ENCODE measurements around the gene KDM6B. TPM values are rescaled to one million over a fixed set of nuclear protein-coding genes. Genes with fewer than 3 reads are reported as not detected.
"Not testable (repeated sequence)": the region's sequence is repeated elsewhere in the genome, so short reads cannot be mapped to it uniquely, and the experiment has no call there.

The KDM6B gene
- 1.0 and 3.5 TPM in 2 replicates for total RNA-seq

- DNase-seq (ENCODE audit: low read depth in 2 of 2), result peak; percentile 75 to 92
Measured at GRCh38 chr17:7833795-7834541, at the start of gene KDM6B. TSS of gene KDM6B (plus strand) at chr17:7834217. CDS start at chr17:7845555, 11,338 bp downstream.

GRCh38 chr17:7786866-7787265, 47.2 kb upstream of the KDM6B start:
- DNase-seq (ENCODE audit: low read depth in 2 of 2), result no peak

GRCh38 chr17:7789131-7789530, 44.9 kb upstream of the KDM6B start:
- no peak for DNase-seq (ENCODE audit: low read depth in 2 of 2)

- DNase-seq (ENCODE audit: low read depth in 2 of 2), result no peak
Measured at GRCh38 chr17:7790150-7790549, 43.9 kb upstream of the KDM6B start.

GRCh38 chr17:7792611-7793010, 41.4 kb upstream of the KDM6B start:
- no peak for DNase-seq (ENCODE audit: low read depth in 2 of 2)

DNA sequence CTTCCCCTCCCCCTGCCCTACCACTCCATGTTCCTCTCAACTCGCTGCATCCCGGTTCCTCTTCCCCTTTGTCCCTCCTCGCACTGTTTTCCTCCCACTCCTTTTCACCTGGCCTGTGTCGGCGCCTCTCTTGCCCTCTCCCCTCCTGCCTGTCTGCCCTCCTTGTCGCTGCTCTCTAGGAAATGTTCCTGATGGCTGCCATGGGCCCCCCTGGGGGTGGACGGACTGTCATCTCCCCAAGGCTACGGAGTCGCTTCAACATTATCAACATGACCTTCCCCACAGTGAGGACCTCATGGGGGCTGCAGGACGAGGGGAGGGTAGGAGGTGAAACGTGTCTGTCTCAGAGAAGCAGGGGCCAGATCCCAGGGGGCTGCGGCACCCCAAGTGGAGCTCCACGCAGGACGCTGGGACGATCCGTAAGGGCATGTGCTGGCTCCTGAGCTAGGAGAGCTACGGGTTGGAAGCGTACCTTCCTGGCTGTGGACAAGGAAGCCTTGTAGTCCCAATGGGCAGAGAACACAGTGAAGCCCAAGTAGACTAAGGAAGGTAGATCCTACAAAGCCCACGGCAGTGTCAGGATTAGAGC, 39.8 kb upstream of the KDM6B start:
- no peak for DNase-seq (ENCODE audit: low read depth in 2 of 2)

DNA sequence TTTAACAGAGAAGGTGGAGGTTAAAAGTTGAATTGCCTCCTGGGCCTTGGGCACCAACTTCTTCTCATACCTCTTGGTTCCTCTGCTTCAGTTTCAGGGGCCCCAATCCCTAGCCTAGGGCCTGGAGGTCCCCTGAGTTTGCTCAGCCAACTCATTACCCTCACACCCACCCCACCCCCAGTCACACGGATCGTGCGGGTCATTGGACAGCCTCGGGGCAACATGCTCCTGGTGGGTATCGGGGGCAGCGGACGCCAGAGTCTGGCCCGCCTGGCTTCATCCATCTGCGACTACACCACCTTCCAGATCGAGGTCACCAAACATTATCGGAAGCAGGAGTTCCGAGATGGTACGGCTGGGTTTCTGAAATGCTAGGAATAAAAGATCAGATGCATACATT, 36.0 kb upstream of the KDM6B start:
- DNase-seq (ENCODE audit: low read depth in 2 of 2), result no peak

GRCh38 chr17:7798839-7799238, 35.2 kb upstream of the KDM6B start:
- DNase-seq (ENCODE audit: low read depth in 2 of 2), result no peak

DNA sequence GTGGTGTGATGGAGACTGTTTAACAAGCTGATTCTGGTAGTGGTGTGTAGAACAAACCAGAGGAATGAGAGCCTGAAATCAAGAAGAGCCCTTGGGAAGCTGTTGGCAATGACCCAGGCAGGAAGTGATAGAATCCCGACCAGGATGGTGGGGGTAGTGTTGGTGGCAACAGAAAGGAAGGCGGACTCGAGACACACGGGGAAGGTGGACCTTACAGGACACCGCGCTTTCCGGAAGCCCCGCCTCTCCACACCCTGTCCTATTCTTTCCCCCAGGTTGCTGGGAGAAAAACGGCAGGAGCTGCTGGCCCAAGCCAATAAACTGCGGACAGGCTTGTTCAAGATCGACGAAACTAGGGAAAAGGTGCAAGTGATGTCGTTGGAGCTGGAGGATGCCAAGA, 30.0 kb upstream of the KDM6B start:
- peak in 1 of 2 donors; percentile 25 for DNase-seq (ENCODE audit: low read depth in 2 of 2)

DNA sequence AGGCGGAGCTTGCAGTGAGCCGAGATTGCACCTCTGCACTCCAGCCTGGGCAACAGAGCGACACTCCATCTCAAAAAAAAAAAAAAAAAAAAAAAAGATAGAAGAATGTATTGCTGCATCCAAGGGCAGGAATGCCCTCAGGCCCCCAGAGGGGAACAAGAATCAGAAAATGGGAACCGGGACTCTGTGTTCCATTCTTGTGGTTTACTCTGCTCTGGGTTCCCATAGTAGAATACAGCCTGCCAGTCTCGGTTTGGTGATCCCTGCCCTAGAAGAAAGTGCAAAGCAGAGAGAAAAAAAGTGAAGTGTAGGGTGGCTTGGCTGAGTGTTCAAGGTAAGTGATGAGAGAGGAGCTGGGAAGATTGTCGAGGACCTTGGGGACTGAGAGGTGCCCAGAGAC, 27.4 kb upstream of the KDM6B start:
- DNase-seq (ENCODE audit: low read depth in 2 of 2), result no peak

GRCh38 chr17:7807206-7807605, 26.8 kb upstream of the KDM6B start:
- no peak for DNase-seq (ENCODE audit: low read depth in 2 of 2)

GRCh38 chr17:7809086-7809790, 24.8 kb upstream of the KDM6B start:
- DNase-seq (ENCODE audit: low read depth in 2 of 2), result no peak

DNA sequence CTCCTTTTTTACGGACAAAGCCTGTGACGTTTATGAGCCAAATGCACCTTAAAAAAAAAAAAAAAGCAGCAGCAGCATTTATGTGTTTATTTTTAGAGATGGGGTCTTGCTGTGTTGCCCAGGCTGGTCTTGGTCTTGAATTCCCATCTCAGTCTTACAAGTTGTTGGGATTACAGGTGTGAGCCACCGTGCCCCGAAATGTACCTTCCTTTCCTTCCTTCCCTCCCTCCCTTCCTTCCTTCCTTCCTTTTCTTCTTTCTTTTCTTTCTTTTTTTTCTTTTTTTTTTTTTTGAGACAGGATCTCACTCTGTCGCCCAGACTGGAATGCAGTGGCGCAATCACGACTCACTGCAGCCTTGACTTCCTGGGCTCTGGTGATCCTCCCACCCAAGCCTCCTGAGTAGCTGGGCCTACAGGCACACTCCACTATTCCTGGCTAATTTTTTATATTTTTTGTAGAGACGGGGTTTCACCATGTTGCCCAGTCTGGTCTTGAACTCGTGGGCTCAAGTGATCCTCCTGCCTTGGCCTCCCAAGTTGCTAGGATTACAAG, 24.1 kb upstream of the KDM6B start:
- DNase-seq (ENCODE audit: low read depth in 2 of 2), result not testable (repeated sequence)

GRCh38 chr17:7811251-7811650, 22.8 kb upstream of the KDM6B start:
- no peak for DNase-seq (ENCODE audit: low read depth in 2 of 2)

DNA sequence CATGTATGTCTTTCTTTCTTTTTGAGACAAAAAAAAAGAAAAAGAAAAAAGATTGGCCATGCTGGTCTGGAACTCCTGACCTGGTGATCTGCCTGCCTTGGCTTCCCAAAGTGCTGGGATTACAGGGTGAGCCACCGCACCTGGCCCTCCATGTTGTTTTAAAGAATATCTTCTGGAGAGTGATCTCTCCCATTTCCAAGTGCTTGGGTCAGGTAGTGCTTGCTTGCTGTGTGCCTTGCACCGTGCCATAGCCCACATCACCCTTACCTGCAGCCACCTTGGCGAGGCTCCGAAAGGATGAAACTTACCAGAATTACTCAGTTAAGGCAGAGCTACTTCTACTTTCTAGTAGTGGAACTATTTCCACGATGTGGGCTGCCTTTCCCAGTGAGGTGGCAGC, 19.0 kb upstream of the KDM6B start:
- no peak for DNase-seq (ENCODE audit: low read depth in 2 of 2)

- DNase-seq (ENCODE audit: low read depth in 2 of 2), result no peak
Measured at GRCh38 chr17:7816926-7817642, 16.9 kb upstream of the KDM6B start.

GRCh38 chr17:7817643-7817964, 16.4 kb upstream of the KDM6B start:
- no peak for DNase-seq (ENCODE audit: low read depth in 2 of 2)

DNA sequence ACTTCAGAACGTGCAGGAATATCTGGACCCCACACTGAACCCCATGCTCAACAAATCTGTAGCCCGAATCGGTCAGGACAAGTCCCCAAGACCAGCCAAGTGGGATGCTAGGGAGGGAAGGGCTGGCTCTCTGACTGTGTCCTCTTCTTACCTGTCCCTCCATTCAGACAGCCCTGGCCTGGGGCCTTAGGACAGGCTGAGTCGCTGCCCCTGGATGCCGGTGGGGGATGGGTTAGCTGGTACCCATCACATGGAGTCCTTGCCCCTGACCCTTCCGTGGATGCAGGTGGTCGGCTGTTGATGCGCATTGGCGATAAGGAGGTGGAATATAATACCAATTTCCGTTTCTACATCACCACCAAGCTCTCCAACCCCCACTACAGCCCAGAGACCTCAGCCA, 16.0 kb upstream of the KDM6B start:
- no peak for DNase-seq (ENCODE audit: low read depth in 2 of 2)

DNA sequence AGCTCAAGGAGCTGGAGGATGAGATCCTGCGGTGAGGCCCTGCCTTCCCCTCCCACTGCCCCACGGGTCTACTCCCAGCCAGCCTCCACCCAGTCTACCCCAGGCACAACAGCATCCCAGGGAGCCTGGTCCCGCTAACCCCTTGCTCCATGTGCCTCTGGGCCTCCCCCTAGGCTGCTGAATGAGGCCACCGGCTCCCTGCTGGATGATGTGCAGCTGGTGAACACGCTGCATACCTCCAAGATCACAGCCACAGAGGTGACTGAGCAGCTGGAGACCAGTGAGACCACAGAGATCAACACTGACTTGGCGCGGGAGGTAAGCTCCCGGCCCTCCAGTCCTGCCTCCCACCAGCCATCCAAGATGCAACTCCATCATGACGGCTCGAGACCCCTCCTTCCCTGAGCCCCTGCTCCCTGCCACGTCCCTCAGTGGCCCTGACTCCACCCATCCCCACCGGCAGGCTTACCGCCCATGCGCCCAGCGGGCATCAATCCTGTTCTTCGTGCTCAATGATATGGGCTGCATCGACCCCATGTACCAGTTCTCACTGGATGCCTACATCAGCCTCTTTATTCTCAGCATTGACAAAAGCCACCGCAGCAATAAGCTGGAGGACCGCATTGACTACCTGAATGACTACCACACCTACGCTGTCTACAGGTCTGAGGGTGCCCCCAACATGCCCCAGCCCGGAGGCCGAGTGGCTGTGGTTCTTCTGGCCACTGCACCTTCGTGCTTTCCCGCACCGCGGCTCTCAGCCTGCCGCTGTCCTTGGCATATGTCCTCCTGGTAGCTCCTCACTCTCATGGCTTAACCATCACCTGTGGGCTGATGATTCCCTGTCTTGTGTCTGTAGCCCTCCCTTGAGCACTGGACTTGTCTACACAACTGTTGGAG, 15.0 kb upstream of the KDM6B start:
- no peak for DNase-seq (ENCODE audit: low read depth in 2 of 2)

- no peak for DNase-seq (ENCODE audit: low read depth in 2 of 2)
Measured at GRCh38 chr17:7820231-7820630, 13.8 kb upstream of the KDM6B start.

DNA sequence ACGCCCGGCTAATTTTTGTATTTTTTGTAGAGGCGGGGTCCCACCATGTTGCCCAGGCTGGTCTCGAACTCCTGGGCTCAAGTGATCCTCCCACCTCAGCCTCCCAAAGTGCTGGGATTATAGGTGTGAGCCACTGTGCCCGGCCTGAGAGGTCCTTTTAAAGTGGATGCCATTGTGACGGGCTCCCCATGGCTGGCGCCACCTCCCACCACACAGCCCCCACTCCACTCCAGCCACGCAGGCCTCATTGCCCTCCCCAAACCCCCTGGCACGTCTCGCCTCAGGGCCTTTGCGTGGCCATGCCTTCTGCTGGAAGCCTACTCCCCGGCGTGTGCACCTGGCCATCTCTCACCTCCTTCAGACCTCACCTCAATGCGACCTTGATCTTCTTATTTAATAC, 11.9 kb upstream of the KDM6B start:
- DNase-seq (ENCODE audit: low read depth in 2 of 2), result no peak
